Kidney (tissue), 14 donors: ENCODE data around the gene EPHA2. TPM values are rescaled to one million over a fixed set of nuclear protein-coding genes. Genes with fewer than 3 reads are reported as not detected.

ENCODE experiments used
- DNase-seq, 5 donors: peaks; one replicate each; pipeline ENCODE4 v3.0.0-alpha.2; 2013 to 2020
- FAIRE-seq: peaks from 2 replicates; lab custom pipeline; 2012; peaks lifted over from hg19 to GRCh38; lab: Jason Lieb, UNC
- H3K27ac ChIP-seq, 2 donors: one replicate each; pipeline ENCODE4 v1.7.0; 2013; ENCODE audit warnings: low read depth in 2 of 2, low read length in 2 of 2, inconsistent platforms in 1 of 2
- H3K27me3 ChIP-seq: one replicate; pipeline ENCODE4 v1.7.1; 2013; ENCODE audit warnings: low read length, inconsistent platforms; ENCODE audit not compliant: control insufficient read depth, insufficient read depth
- H3K36me3 ChIP-seq, 3 donors: one replicate each; pipeline versions ENCODE4 v1.7.0 to v1.7.1; 2013; ENCODE audit warnings: low read length in 3 of 3, control low read depth in 1 of 3, inconsistent platforms in 1 of 3; ENCODE audit not compliant: insufficient read depth in 3 of 3, control insufficient read depth in 2 of 3
- H3K4me1 ChIP-seq, 3 donors: one replicate each; pipeline versions ENCODE4 v1.7.0 to v1.7.1; 2013; ENCODE audit warnings: low read length in 3 of 3, inconsistent platforms in 1 of 3, low read depth in 1 of 3; ENCODE audit not compliant: control insufficient read depth in 2 of 3, insufficient read depth in 2 of 3
- H3K4me3 ChIP-seq, 3 donors: one replicate each; pipeline versions ENCODE4 v1.7.0 to v1.8.1; 2013; ENCODE audit warnings: low read length in 3 of 3, control low read depth in 1 of 3, inconsistent platforms in 1 of 3
- H3K9ac ChIP-seq, 3 donors: one replicate each; pipeline versions ENCODE4 v1.7.0 to v1.7.1; 2013; ENCODE audit warnings: low read length in 3 of 3, control low read depth in 1 of 3, inconsistent platforms in 1 of 3
- H3K9me3 ChIP-seq, 3 donors: one replicate each; pipeline versions ENCODE4 v1.7.0 to v1.7.1; 2013; ENCODE audit warnings: low read length in 3 of 3, control low read depth in 1 of 3, inconsistent platforms in 1 of 3; ENCODE audit not compliant: control insufficient read depth in 2 of 3, insufficient read depth in 1 of 3
- intact Hi-C: fragments of 100-400 bp; cut with DNase I; formaldehyde crosslinking; loops from one replicate; pipeline ENCODE4 v1.11.1; 2022
- polyA plus RNA-seq: library from polyadenylated mRNA; stranded (reverse); fragments of 350-450 nt; fragmentation: Illumina TruSeq; extraction: RNeasy Lipid Tissue Mini Kit (QIAGEN cat#74804); gene quantifications from one replicate; pipeline ENCODE4 v1.2.3, GENCODE V29; 2014; ENCODE audit warnings: low read depth, low replicate concordance; ENCODE audit not compliant: insufficient read depth
- total RNA-seq: library from RNA; stranded (reverse); fragmentation: NEBNext Ultra II Directional; extraction: Animal tissue kit (Norgen Biotek cat#: 25700); gene quantifications from one replicate; pipeline ENCODE4 v1.2.1, GENCODE V29; 2021
- TF ChIP-seq, protein P1 (sequence below): IDR thresholded peaks from 3 replicates; pipeline ENCODE4 v1.5.1; 2012; ENCODE audit warnings: mild to moderate bottlenecking, moderate library complexity, borderline replicate concordance; ENCODE audit not compliant: insufficient read depth; ENCODE audit errors: extremely low read depth
- donor health status: control.
- donor health status: control.
- donor health status: control.
- donor health status: control.
- donor health status: control.
- donor health status: DM: yes; HTN: yes; CAD: no.
- donor health status: Normal renal cell carcinoma (clear cell type).

The EPHA2 gene
- total and polyA plus RNA-seq, 2 donors from 2014 or later, result 5.5 to 34.2 TPM

DNA sequence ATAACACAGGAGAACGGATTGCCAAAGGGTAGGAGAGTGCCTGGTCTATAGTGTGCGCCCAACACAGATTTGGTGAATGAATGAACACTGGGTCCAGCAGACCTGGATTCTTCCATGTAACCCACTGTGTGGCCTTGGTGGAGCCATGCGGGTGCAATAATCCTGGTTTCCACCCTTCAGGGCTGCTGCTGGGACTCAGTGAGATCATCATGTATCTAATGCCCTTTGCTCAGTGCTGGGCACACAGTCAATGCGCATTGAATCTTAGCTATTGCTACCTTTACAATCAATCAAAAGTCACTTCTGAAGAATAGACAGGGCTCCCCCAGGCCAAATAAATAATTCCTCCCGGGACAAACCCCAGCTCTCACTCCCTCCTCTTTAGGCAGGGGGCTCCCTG, 5.8 kb upstream of the EPHA2 start:
- Histone ChIP-seq H3K9ac (no peak overlapping the region), H3K27ac (no peak overlapping the region), H3K4me3 (no peak overlapping the region), H3K9me3 (no peaks in the 10 kb centered on the region), H3K27me3 (no peaks in the 10 kb centered on the region), H3K36me3 (no peaks in the 10 kb centered on the region), H3K4me1 (peaks cover 0 to 2% (median 0%) of the 10 kb centered on the region in 3 donors)
- DNase-seq (no peak), FAIRE-seq (no peak)
- intact Hi-C loops, result no loop called here
- TF ChIP-seq, protein P1, sequence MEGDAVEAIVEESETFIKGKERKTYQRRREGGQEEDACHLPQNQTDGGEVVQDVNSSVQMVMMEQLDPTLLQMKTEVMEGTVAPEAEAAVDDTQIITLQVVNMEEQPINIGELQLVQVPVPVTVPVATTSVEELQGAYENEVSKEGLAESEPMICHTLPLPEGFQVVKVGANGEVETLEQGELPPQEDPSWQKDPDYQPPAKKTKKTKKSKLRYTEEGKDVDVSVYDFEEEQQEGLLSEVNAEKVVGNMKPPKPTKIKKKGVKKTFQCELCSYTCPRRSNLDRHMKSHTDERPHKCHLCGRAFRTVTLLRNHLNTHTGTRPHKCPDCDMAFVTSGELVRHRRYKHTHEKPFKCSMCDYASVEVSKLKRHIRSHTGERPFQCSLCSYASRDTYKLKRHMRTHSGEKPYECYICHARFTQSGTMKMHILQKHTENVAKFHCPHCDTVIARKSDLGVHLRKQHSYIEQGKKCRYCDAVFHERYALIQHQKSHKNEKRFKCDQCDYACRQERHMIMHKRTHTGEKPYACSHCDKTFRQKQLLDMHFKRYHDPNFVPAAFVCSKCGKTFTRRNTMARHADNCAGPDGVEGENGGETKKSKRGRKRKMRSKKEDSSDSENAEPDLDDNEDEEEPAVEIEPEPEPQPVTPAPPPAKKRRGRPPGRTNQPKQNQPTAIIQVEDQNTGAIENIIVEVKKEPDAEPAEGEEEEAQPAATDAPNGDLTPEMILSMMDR, result no peak

DNA sequence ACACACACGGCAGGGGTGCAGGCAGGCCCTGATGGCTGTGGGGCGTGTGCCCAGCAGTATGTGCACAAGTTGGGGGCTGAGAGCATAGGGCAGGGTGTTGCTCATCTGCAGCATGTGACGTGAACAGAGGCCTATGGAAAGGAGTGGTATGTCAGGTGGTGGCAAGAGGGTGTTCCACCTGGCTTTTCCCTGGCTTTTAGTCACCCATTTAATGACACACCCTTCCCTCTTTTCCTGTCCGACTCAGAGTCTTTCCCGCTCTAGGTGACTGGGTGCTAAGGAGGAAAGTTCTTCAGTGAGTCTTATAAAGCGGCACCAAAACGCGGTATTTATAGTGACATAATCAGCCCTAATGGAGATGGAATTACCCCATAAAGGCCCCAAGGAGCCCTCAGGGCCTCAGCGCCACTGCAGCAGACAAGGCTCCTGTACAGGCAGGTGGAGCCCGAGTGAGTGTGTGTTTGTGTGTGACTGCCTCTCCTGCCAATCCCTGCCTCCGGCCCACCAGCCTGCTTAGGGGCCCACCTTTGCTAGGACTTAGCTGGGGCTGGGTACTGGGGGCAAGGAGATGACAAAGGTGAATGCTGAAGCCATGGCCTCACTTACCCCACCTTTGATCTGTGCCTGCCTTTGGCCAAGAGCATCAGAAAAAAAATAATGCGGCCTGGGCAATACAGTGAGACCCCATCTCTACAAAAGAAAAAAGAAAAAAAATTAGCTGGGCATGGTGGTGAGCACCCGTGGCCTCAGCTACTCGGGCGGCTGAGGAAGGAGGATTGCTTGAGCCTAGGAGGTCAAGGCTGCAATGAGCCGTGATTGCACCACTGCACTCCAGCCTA, 3.3 kb upstream of the EPHA2 start:
- TF ChIP-seq, protein P1, result no peak
- no peaks in the 10 kb centered on the region for H3K9me3 ChIP-seq
- no peaks in the 10 kb centered on the region for H3K36me3 ChIP-seq
- no peak overlapping the region for H3K27ac ChIP-seq
- intact Hi-C loops, result no loop called here
- peaks cover 0 to 6% (median 0%) of the 10 kb centered on the region in 3 donors for H3K4me1 ChIP-seq
- peak in 4 of 5 donors; percentile 53 to 66 (median 56) for DNase-seq
- H3K4me3 ChIP-seq, result no peak overlapping the region
- no peaks in the 10 kb centered on the region for H3K27me3 ChIP-seq
- no peak overlapping the region for H3K9ac ChIP-seq
- no peak for FAIRE-seq

DNA sequence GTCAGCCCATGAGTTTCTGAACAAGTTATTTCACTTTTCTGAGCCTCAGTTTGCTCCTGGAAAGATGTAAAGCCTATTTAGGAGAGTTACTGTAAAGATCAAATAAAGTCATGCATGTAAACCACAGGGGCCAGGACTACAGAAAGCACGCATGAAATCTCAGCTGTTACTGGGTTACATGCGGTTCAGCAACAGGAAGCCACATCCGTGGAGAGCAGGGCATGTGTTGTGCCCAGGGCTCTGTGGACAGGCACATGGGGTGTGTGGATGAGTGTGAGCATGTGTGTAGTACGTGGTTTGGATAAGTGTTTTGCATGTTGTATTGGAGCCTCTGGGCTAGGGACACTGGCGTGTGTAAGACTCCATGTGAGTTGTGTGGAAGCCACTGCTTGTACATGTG, 2.2 kb upstream of the EPHA2 start:
- FAIRE-seq (no peak), DNase-seq (no peak)
- intact Hi-C loops, result no loop called here
- Histone ChIP-seq H3K4me1 (peaks cover 0 to 16% (median 6%) of the 10 kb centered on the region in 3 donors), H3K9ac (no peak overlapping the region), H3K36me3 (no peaks in the 10 kb centered on the region), H3K27ac (no peak overlapping the region), H3K4me3 (no peak overlapping the region), H3K9me3 (no peaks in the 10 kb centered on the region), H3K27me3 (no peaks in the 10 kb centered on the region)
- TF ChIP-seq, protein P1, result no peak
